ENCODE measurements around the gene R3HDM2. TPM values are rescaled to one million over a fixed set of nuclear protein-coding genes. Genes with fewer than 3 reads are reported as not detected.

The R3HDM2 gene
- total RNA-seq, 1 experiment from 2014 or later, result 64.0 TPM

GRCh38 chr12:57242691-57243454 is 188.0 kb downstream of the R3HDM2 start:
- peak overlapping the region; percentile 50 for H3K4me3 ChIP-seq (ENCODE audit: low read depth, low read length, poor library complexity, severe bottlenecking)
- BruUV-seq (replicated peaks), result no TSS peak
- DNase-seq (ENCODE audit: low spot score), result peak; percentile 89
- H3K27ac ChIP-seq (ENCODE audit: low read depth, low read length, poor library complexity, severe bottlenecking), result peak overlapping the region; percentile 49
- no peaks in the 10 kb centered on the region for H3K9me3 ChIP-seq (ENCODE audit: low read depth, low read length, poor library complexity, severe bottlenecking)
- intact Hi-C loops (cut with micrococcal nuclease; ENCODE audit: unreplicated experiment), result loop anchor here (1.0 to 5.0 kb wide), 2 partner anchors 30 to 116 kb away; partner anchors contain the start of gene LRP1
- TF ChIP-seq EZH2 (IDR thresholded peaks at IDR 0.05; ENCODE audit: borderline replicate concordance, low read depth, low read length, poor library complexity, severe bottlenecking) (no peak), CTCF (conservative IDR thresholded peaks at IDR 0.05; ENCODE audit: low read depth, low read length) (peak; percentile 93)
- H3K4me1 ChIP-seq (ENCODE audit: insufficient read depth, low read length, poor library complexity, severe bottlenecking), result peaks cover 39% of the 10 kb centered on the region
- CTCF ChIA-PET, result interaction anchor here (0.5 to 2.3 kb wide), 22 partner anchors 14 to 757 kb away, joined by 3 to 50 read pairs (median 6); partner anchors contain the start of genes LRP1, NEMP1 and SHMT2
- H3K27me3 ChIP-seq (replicated peaks; ENCODE audit: insufficient read depth, low read depth, low read length, poor library complexity), result peaks cover 12% of the 10 kb centered on the region
- no peaks in the 10 kb centered on the region for H3K36me3 ChIP-seq (ENCODE audit: insufficient read depth, low read length, poor library complexity, severe bottlenecking)
- POLR2A ChIA-PET (ENCODE audit: low non-redundant PET), result interaction anchor here (0.6 kb wide), 3 partner anchors 9 to 210 kb away, joined by 4 to 17 read pairs (median 7); partner anchors contain the start of gene SHMT2

- no TSS peak for BruUV-seq (replicated peaks)
- Histone ChIP-seq H3K27me3 (replicated peaks; ENCODE audit: insufficient read depth, low read depth, low read length, poor library complexity) (peaks cover 12% of the 10 kb centered on the region), H3K36me3 (ENCODE audit: insufficient read depth, low read length, poor library complexity, severe bottlenecking) (no peaks in the 10 kb centered on the region), H3K27ac (ENCODE audit: low read depth, low read length, poor library complexity, severe bottlenecking) (no peak overlapping the region), H3K9me3 (ENCODE audit: low read depth, low read length, poor library complexity, severe bottlenecking) (no peaks in the 10 kb centered on the region), H3K4me3 (ENCODE audit: low read depth, low read length, poor library complexity, severe bottlenecking) (peak overlapping the region; percentile 50), H3K4me1 (ENCODE audit: insufficient read depth, low read length, poor library complexity, severe bottlenecking) (peaks cover 44% of the 10 kb centered on the region)
- no peak for TF ChIP-seq CTCF (conservative IDR thresholded peaks at IDR 0.05; ENCODE audit: low read depth, low read length)
- no peak for TF ChIP-seq EZH2 (IDR thresholded peaks at IDR 0.05; ENCODE audit: borderline replicate concordance, low read depth, low read length, poor library complexity, severe bottlenecking)
- ChIA-PET CTCF (interaction anchor here (0.6 to 2.3 kb wide), 12 partner anchors 13 to 217 kb away, joined by 3 to 50 read pairs (median 6); partner anchors contain the start of genes GLI1 and SHMT2), POLR2A (ENCODE audit: low non-redundant PET) (interaction anchor here (0.6 kb wide), 1 partner anchor 13 kb away, joined by 4 read pairs; the partner anchor contains the start of gene SHMT2)
- intact Hi-C loops (cut with micrococcal nuclease; ENCODE audit: unreplicated experiment), result loop anchor here (5.0 kb wide), 1 partner anchor 115 kb away; the partner anchor contains the start of gene LRP1
- DNase-seq (ENCODE audit: low spot score), result no peak
Observed at GRCh38 chr12:57242329-57242690, 188.5 kb downstream of the R3HDM2 start.

GRCh38 chr12:57241402-57242310 is 189.2 kb downstream of the R3HDM2 start:
- TF ChIP-seq CTCF (conservative IDR thresholded peaks at IDR 0.05; ENCODE audit: low read depth, low read length) (no peak), EZH2 (IDR thresholded peaks at IDR 0.05; ENCODE audit: borderline replicate concordance, low read depth, low read length, poor library complexity, severe bottlenecking) (no peak)
- BruUV-seq (replicated peaks), result no TSS peak
- H3K4me3 ChIP-seq (ENCODE audit: low read depth, low read length, poor library complexity, severe bottlenecking), result peak overlapping the region; percentile 50

More at GRCh38 chr12:57241402-57242310, 189.2 kb downstream of the R3HDM2 start:
- H3K9me3 ChIP-seq (ENCODE audit: low read depth, low read length, poor library complexity, severe bottlenecking), result no peaks in the 10 kb centered on the region
- CTCF ChIA-PET, result interaction anchor here (0.6 to 2.3 kb wide), 9 partner anchors 12 to 217 kb away, joined by 3 to 50 read pairs (median 6); partner anchors contain the start of genes GLI1 and SHMT2
- H3K4me1 ChIP-seq (ENCODE audit: insufficient read depth, low read length, poor library complexity, severe bottlenecking), result peaks cover 44% of the 10 kb centered on the region
- intact Hi-C loops (cut with micrococcal nuclease; ENCODE audit: unreplicated experiment), result loop anchor here (5.0 kb wide), 1 partner anchor 114 kb away; the partner anchor contains the start of gene LRP1
- H3K27me3 ChIP-seq (replicated peaks; ENCODE audit: insufficient read depth, low read depth, low read length, poor library complexity), result peaks cover 12% of the 10 kb centered on the region
- no peak for DNase-seq (ENCODE audit: low spot score)
- no peaks in the 10 kb centered on the region for H3K36me3 ChIP-seq (ENCODE audit: insufficient read depth, low read length, poor library complexity, severe bottlenecking)
- H3K27ac ChIP-seq (ENCODE audit: low read depth, low read length, poor library complexity, severe bottlenecking), result no peak overlapping the region
- POLR2A ChIA-PET (ENCODE audit: low non-redundant PET), result no interaction called here

Measured in A673 (cell line).